Hair follicular keratinocyte (primary cell): Measurements from ENCODE around the gene GPA33. TPM values are rescaled to one million over a fixed set of nuclear protein-coding genes. Genes with fewer than 3 reads are reported as not detected.

Experiments
- total RNA-seq: library from RNA; depleted of rRNA; stranded (reverse); fragments of >200 nt; gene quantifications from 2 replicates; pipeline ENCODE4 v1.2.3, GENCODE V29; 2015

Gene GPA33
- not detected in 2 replicates for total RNA-seq

GRCh38 chr1:167090314-167090942 lies at the start of gene GPA33:
Gene GPA33 (minus strand): TSS chr1:167090377. CDS start chr1:167090287, 90 bp downstream.

GRCh38 chr1:167093846-167094516 lies 3.8 kb upstream of the GPA33 start, which contains the start of gene STYXL2:
Gene STYXL2 (plus strand): TSS chr1:167094075. CDS start chr1:167094850, 775 bp downstream.

Other genes starting within 250 kb of the GPA33 start
- gene TADA1, start 214.1 kb downstream of the GPA33 start, total RNA-seq, result 7.2 and 10.5 TPM in 2 replicates
- not detected in 2 replicates for gene ILDR2, start 114.8 kb downstream of the GPA33 start, total RNA-seq
- gene MAEL, start 101.1 kb downstream of the GPA33 start, total RNA-seq, result not detected in 2 replicates
- gene STYXL2, start 3.7 kb upstream of the GPA33 start, total RNA-seq, result not detected in 2 replicates
- 2.5 and 2.9 TPM in 2 replicates for gene POU2F1, start 130.5 kb upstream of the GPA33 start, total RNA-seq